Suprapubic skin (tissue), 4 donors: ENCODE results near the gene TMEM255A.

Experiments
- CTCF ChIP-seq, 2 donors: fragments of 200-600 bp in 1 of 2; fragments of 450-650 bp in 1 of 2; sonication (generic) in 1 of 2; IDR thresholded peaks; one replicate each; pipeline ENCODE4 v1.5.1; 2016 to 2019; ENCODE audit warnings: antibody characterized with exemption in 2 of 2, mild to moderate bottlenecking in 1 of 2, moderate library complexity in 1 of 2
- EP300 ChIP-seq: sonication (generic); formaldehyde crosslinking; IDR thresholded peaks from one replicate; pipeline ENCODE4 v1.6.1; 2017; ENCODE audit warnings: antibody characterized with exemption
- POLR2A ChIP-seq, 2 donors: fragments of 450-650 bp; IDR thresholded peaks; one replicate each; pipeline ENCODE4 v1.6.1; 2017; ENCODE audit warnings: antibody characterized with exemption in 2 of 2, mild to moderate bottlenecking in 2 of 2, moderate library complexity in 2 of 2
- POLR2AphosphoS5 ChIP-seq, 3 donors: sonication (generic); formaldehyde crosslinking; IDR thresholded peaks; one replicate each; pipeline ENCODE4 v1.6.1; 2017; ENCODE audit warnings: antibody characterized with exemption in 3 of 3

GRCh38 chrX:120274958-120275357 lies 36.3 kb downstream of the TMEM255A start:
- TF ChIP-seq POLR2AphosphoS5 (IDR thresholded peaks at IDR 0.05) (no peak), CTCF (IDR thresholded peaks at IDR 0.05) (no peak), POLR2A (IDR thresholded peaks at IDR 0.05) (no peak), EP300 (no peak)
